Adrenal gland (tissue), 12 donors: ENCODE results near the gene ASPDH. TPM values are rescaled to one million over a fixed set of nuclear protein-coding genes. Genes with fewer than 3 reads are reported as not detected.
A peak's percentile ranks its signal among the peaks of the same experiment; 100 is the strongest.

Experiments used
- DNase-seq, 7 donors: peaks; one replicate each; pipeline ENCODE4 v3.0.0-alpha.2; 2019 to 2020
- H3K27ac ChIP-seq, 5 donors: fragments of 200-600 bp; sonication (generic) in 4 of 5; 1 replicate in 3 of 5; 2 replicates in 2 of 5; pipeline versions ENCODE4 v1.5.1 to v1.8.0; 2016 to 2020; ENCODE audit warnings: mild to moderate bottlenecking in 1 of 5
- H3K27me3 ChIP-seq: fragments of 200-600 bp; 2 replicates; pipeline ENCODE4 v1.8.0; 2021
- H3K36me3 ChIP-seq, 2 donors: fragments of 200-600 bp; replicated peaks in 1 of 2; 1 replicate in 1 of 2; 2 replicates in 1 of 2; pipeline versions ENCODE4 v1.5.1 to v1.8.0; 2018 to 2022
- H3K4me1 ChIP-seq, 2 donors: fragments of 200-600 bp; replicated peaks in 1 of 2; 1 replicate in 1 of 2; 2 replicates in 1 of 2; pipeline versions ENCODE4 v1.5.1 to v1.8.0; 2018 to 2021
- H3K4me3 ChIP-seq, 4 donors: fragments of 200-600 bp; sonication (generic) in 3 of 4; one replicate each; pipeline ENCODE4 v1.5.1; 2016 to 2018
- H3K9me3 ChIP-seq, 3 donors: fragments of 200-600 bp; sonication (generic) in 1 of 3; replicated peaks in 1 of 3; 1 replicate in 2 of 3; 2 replicates in 1 of 3; pipeline versions ENCODE4 v1.5.1 to v1.8.0; 2016 to 2021
- POLR2A ChIP-seq, 2 donors: fragments of 450-650 bp; IDR thresholded peaks; one replicate each; pipeline ENCODE4 v1.6.1; 2017; ENCODE audit warnings: antibody characterized with exemption in 2 of 2, mild to moderate bottlenecking in 2 of 2, moderate library complexity in 1 of 2
- WGBS, 4 donors: extraction: QIAGEN DNeasy Blood & Tissue Kit in 2 of 4; methylation state at CpG; one replicate each; pipeline versions ENCODE4 v1.1.5 to v1.1.7; 2013 to 2017; 5-methylcytosine and 5-hydroxymethylcytosine counted together
- intact Hi-C, 2 donors: fragments of 100-400 bp; cut with DNase I; formaldehyde crosslinking; loops; one replicate each; pipeline versions ENCODE4 v1.14.1 to v1.15.0; 2022 to 2023
- polyA plus RNA-seq, 3 donors: library from polyadenylated mRNA; stranded (reverse); fragments of 200-250 nt in 2 of 3; fragments of 350-450 nt in 1 of 3; fragmentation: Illumina TruSeq in 1 of 3; extraction: RNeasy Lipid Tissue Mini Kit (QIAGEN cat#74804) in 1 of 3; gene quantifications; one replicate each; pipeline ENCODE4 v1.2.3, GENCODE V29; 2013 to 2014
- total RNA-seq, 9 donors: library from RNA; depleted of rRNA in 4 of 9; stranded (reverse); fragments of >200 nt in 4 of 9; fragments of 120-200 nt in 1 of 9; fragmentation: NEBNext Ultra II Directional in 1 of 9; extraction: Animal tissue kit (Norgen Biotek cat#: 25700) in 1 of 9; gene quantifications; one replicate each; pipeline versions ENCODE4 v1.1.0 to v1.2.4, GENCODE V29; 2013 to 2023
- TF ChIP-seq, protein P1 (sequence below), 6 experiments: fragments of 450-650 bp in 4 of 6; fragments of 200-600 bp in 2 of 6; sonication (generic) in 1 of 6; IDR thresholded peaks; 1 replicate in 5 of 6; 2 replicates in 1 of 6; pipeline versions ENCODE4 v1.5.1 to v1.8.0; 2016 to 2021; ENCODE audit warnings: antibody characterized with exemption in 6 of 6, mild to moderate bottlenecking in 2 of 6, moderate library complexity in 1 of 6
- donor health status: healthy with polysubstance abuse.
- donor health status: Bipolar disorder and iron deficiency.
- donor health status: DM: yes; HTN: yes; CAD: no.
- donor health status: DM: no; HTN: no; CAD: no.
- donor health status: DM: no; HTN: no; CAD: no.
- donor health status: DM: yes; HTN: yes; CAD: no.

Gene ASPDH
- total and polyA plus RNA-seq, 12 donors: 0.38 to 30.5 (median 1.7) TPM; not detected in 4

- TF ChIP-seq, protein P1, sequence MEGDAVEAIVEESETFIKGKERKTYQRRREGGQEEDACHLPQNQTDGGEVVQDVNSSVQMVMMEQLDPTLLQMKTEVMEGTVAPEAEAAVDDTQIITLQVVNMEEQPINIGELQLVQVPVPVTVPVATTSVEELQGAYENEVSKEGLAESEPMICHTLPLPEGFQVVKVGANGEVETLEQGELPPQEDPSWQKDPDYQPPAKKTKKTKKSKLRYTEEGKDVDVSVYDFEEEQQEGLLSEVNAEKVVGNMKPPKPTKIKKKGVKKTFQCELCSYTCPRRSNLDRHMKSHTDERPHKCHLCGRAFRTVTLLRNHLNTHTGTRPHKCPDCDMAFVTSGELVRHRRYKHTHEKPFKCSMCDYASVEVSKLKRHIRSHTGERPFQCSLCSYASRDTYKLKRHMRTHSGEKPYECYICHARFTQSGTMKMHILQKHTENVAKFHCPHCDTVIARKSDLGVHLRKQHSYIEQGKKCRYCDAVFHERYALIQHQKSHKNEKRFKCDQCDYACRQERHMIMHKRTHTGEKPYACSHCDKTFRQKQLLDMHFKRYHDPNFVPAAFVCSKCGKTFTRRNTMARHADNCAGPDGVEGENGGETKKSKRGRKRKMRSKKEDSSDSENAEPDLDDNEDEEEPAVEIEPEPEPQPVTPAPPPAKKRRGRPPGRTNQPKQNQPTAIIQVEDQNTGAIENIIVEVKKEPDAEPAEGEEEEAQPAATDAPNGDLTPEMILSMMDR (IDR thresholded peaks at IDR 0.05): no peak
- TF ChIP-seq POLR2A (IDR thresholded peaks at IDR 0.05): no peak
- Histone ChIP-seq H3K4me1 (peaks cover 8% of the 10 kb centered on the region in 2 donors), H3K36me3 (no peaks in the 10 kb centered on the region), H3K9me3 (no peaks in the 10 kb centered on the region), H3K4me3 (peak overlapping the region in 1 of 4 donors; percentile 69), H3K27me3 (no peaks in the 10 kb centered on the region), H3K27ac (peak overlapping the region in 1 of 5 donors; percentile 78)
- 67 to 91% (median 89%) methylated on average over 10 to 36 of the region's 36 CpGs for WGBS, 4 donors
- intact Hi-C loops: no loop called here
- DNase-seq: peak in 2 of 7 donors; percentile 27 to 42
Measured at GRCh38 chr19:50512112-50512998, 1.4 kb downstream of the ASPDH start.

DNA sequence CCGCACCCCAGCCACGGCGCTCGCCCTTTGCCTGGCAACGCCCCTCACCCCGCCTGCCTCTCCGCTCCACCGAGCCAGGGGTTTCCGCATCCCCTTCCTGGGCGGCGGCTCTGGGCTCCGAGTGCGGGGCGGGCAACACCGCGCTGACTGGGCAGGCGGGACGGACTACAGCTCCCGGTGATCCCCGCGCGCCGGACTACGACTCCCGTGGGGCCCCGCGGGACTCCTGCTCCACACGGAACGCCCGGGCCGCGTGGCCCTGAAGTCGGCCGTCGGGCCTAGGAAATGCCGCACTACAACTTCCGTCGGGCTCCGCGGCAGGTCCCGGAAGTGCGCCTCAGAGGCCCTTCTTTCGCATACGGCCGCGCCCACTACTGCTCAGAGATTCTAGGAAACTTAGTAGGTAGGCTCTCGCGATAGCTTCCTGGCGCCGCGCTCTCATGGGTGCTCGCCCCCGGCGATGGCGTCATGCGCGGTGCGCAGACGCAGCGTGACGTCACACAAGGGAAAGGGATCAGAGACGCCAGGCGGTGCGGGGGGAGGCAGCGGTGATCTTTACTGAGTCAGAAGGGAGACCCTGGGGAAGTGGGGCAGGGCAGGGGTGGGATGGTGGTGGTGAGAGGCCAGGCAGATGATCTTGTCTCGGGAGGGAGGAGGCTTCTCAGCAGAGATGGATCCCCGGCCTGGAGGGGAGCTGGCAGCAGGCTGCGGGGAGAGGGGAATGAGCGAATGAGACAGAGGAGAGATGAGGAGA is 2.5 kb downstream of the ASPDH start, which contains the start of gene JOSD2:
JOSD2 (minus strand) TSS at position 123 of the 754 bp plus-strand sequence. CDS start 760 bp downstream, outside the sequence.
- 0 to 2% (median 1%) methylated on average over 16 to 69 of the region's 69 CpGs for WGBS, 4 donors
- no peaks in the 10 kb centered on the region for H3K36me3 ChIP-seq
- peak; percentile 97 to 100 (median 98) for DNase-seq
- H3K27me3 ChIP-seq: no peaks in the 10 kb centered on the region
- H3K4me1 ChIP-seq: peaks cover 8% of the 10 kb centered on the region in 2 donors
- H3K27ac ChIP-seq: peak within 1 kb of the TSS in 3 of 5 donors; percentile 11 to 78 (median 77)
- H3K4me3 ChIP-seq: peak within 1 kb of the TSS; percentile 39 to 76 (median 56)
- intact Hi-C loops: no loop called here
- peak; percentile 33 to 37 for TF ChIP-seq POLR2A (IDR thresholded peaks at IDR 0.05)
- TF ChIP-seq, protein P1 (IDR thresholded peaks at IDR 0.05): no peak
- no peaks in the 10 kb centered on the region for H3K9me3 ChIP-seq

DNA sequence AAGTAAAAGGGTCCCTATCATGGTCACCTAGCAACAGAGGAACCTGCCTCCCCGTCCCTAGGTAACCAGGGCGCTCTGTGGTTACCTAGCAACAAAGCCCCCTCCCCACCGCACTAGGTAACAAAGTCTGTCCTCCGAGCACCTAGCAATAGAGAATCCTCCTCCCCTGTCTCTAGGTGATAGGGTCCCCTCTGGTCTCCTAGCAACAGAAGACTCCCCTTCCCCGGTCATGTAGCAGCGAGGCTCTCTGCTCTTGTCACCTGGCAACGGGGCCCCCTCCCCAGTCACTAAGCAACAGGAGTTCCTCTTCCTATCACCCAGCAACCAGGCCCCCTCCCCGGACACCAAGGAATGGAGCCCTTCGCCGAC is 3.0 kb downstream of the ASPDH start:
- no peaks in the 10 kb centered on the region for H3K27me3 ChIP-seq
- intact Hi-C loops: no loop called here

More for the DNA sequence above, 3.0 kb downstream of the ASPDH start:
- H3K9me3 ChIP-seq: no peaks in the 10 kb centered on the region
- peak overlapping the region; percentile 39 to 76 (median 56) for H3K4me3 ChIP-seq
- H3K36me3 ChIP-seq: no peaks in the 10 kb centered on the region
- WGBS, 4 donors: 0 to 5% (median 3%) methylated on average over 1 to 10 of the region's 10 CpGs
- H3K27ac ChIP-seq: peak overlapping the region in 3 of 5 donors; percentile 11 to 78 (median 62)
- DNase-seq: no peak
- peaks cover 8% of the 10 kb centered on the region in 2 donors for H3K4me1 ChIP-seq
- TF ChIP-seq, protein P1 (IDR thresholded peaks at IDR 0.05): no peak
- TF ChIP-seq POLR2A (IDR thresholded peaks at IDR 0.05): no peak
